ENCODE measurements around the gene CYP46A1. TPM values are rescaled to one million over a fixed set of nuclear protein-coding genes. Genes with fewer than 3 reads are reported as not detected.
"Not testable (repeated sequence)": the region's sequence is repeated elsewhere in the genome, so short reads cannot be mapped to it uniquely, and the experiment has no call there.

The CYP46A1 gene
- total RNA-seq, 2 experiments from 2014 or later = 0.26 to 0.33 TPM

DNA sequence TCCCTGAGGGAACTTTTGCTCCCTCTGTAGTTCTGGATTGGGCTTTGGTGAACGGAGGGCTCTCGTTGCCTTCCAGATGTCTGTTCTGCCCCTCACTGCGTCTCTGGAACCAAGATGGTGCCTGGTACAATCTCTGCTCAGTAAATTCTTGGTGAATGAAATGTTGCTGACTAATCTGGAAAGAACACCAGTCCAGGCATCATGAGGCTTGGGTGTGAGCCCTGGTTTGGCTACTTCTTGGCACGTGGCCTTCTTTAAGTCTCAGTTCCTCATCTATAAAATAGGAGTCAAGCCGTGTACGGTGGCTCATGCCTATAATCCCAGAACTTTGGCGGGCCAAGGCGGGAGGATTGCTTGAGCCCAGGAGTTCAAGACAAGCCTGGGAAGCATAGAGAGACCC is 34.9 kb upstream of the CYP46A1 start:
- no peak overlapping the region for H3K27ac Mint-ChIP-seq
- H3K9me3 Mint-ChIP-seq = no peaks in the 10 kb centered on the region
- no peak overlapping the region for H3K4me3 Mint-ChIP-seq
- POLR2A ChIA-PET = no interaction called here
- no peak for ATAC-seq (ENCODE audit: low read depth)
- H3K4me1 Mint-ChIP-seq = peaks cover under 1% of the 10 kb centered on the region
- no peak for DNase-seq
- H3K36me3 Mint-ChIP-seq = no peaks in the 10 kb centered on the region
- H3K27me3 Mint-ChIP-seq = peaks cover 17% of the 10 kb centered on the region

GRCh38 chr14:99649643-99650042 is 34.5 kb upstream of the CYP46A1 start:
- Mint-ChIP-seq H3K4me1 (no peaks in the 10 kb centered on the region), H3K36me3 (no peaks in the 10 kb centered on the region), H3K4me3 (no peak overlapping the region), H3K27me3 (peaks cover 17% of the 10 kb centered on the region), H3K9me3 (no peaks in the 10 kb centered on the region), H3K27ac (no peak overlapping the region)
- POLR2A ChIA-PET = no interaction called here
- no peak for ATAC-seq (ENCODE audit: low read depth)
- no peak for DNase-seq

DNA sequence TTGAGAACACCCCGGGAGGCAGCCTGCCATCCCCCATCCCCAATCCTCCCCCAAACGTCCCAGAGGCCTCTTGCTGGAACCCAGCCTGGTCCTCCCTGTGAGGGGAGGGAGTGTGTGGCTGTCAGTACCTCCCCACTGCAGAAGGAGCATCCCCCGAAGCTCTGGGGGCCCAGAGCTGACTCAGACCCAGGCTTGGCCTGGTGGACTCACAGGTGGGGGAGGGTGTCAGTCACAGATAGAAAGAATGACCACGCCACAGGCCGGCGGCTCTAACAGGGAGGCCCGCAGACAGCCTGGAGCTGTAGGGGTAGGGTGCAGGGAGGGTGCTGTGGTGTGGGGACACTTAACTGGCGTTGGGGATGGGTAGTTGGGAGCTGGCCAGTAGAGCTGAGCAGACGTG is 33.9 kb upstream of the CYP46A1 start:
- H3K27me3 Mint-ChIP-seq = peaks cover 17% of the 10 kb centered on the region
- POLR2A ChIA-PET = no interaction called here
- no peak overlapping the region for H3K27ac Mint-ChIP-seq
- H3K9me3 Mint-ChIP-seq = no peaks in the 10 kb centered on the region
- DNase-seq (no peak), ATAC-seq (ENCODE audit: low read depth) (no peak)
- no peaks in the 10 kb centered on the region for H3K36me3 Mint-ChIP-seq
- no peak overlapping the region for H3K4me3 Mint-ChIP-seq
- H3K4me1 Mint-ChIP-seq = no peaks in the 10 kb centered on the region

DNA sequence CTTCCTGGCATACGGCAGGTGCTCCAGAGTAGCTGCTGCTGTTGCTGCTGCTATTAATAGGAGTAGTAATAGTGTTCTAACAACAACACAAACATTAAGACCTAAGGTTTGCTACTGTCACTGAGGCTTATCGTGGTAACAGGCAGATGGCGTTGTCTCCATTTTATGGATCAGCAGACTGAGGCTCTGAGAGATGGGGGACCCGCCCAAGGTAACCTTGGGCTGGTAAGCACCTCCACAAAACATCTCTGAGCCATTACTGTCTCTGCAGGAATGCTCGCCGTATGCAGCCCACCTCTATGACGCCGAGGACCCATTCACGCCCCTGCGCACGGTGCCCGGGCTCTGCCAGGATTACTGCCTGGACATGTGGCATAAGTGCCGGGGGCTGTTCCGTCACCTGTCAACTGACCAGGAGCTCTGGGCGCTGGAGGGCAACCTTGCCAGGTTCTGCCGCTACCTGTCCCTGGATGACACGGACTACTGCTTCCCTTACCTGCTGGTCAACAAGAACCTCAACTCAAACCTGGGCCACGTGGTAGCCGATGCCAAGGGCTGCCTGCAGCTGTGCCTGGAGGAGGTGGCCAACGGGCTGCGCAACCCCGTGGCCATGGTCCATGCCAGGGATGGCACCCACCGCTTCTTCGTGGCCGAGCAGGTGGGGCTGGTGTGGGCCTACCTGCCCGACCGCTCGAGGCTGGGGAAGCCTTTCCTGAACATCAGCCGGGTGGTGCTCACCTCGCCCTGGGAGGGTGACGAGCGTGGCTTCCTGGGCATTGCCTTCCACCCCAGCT is 31.9 kb upstream of the CYP46A1 start:
- DNase-seq (no peak), ATAC-seq (ENCODE audit: low read depth) (no peak)
- no peak overlapping the region for H3K27ac Mint-ChIP-seq
- H3K36me3 Mint-ChIP-seq = no peaks in the 10 kb centered on the region
- H3K9me3 Mint-ChIP-seq = no peaks in the 10 kb centered on the region
- no peaks in the 10 kb centered on the region for H3K4me1 Mint-ChIP-seq
- no peak overlapping the region for H3K4me3 Mint-ChIP-seq
- POLR2A ChIA-PET = no interaction called here
- peaks cover 7% of the 10 kb centered on the region for H3K27me3 Mint-ChIP-seq

- ATAC-seq (ENCODE audit: low read depth) = no peak
Measured at GRCh38 chr14:99654235-99654985, 29.7 kb upstream of the CYP46A1 start.

GRCh38 chr14:99655521-99655920 is 28.6 kb upstream of the CYP46A1 start:
- DNase-seq (no peak), ATAC-seq (ENCODE audit: low read depth) (no peak)
- peaks cover 2% of the 10 kb centered on the region for H3K4me1 Mint-ChIP-seq
- no peak overlapping the region for H3K27ac Mint-ChIP-seq
- POLR2A ChIA-PET = no interaction called here
- no peaks in the 10 kb centered on the region for H3K36me3 Mint-ChIP-seq
- no peak overlapping the region for H3K4me3 Mint-ChIP-seq
- peaks cover 25% of the 10 kb centered on the region for H3K27me3 Mint-ChIP-seq
- no peaks in the 10 kb centered on the region for H3K9me3 Mint-ChIP-seq

More at GRCh38 chr14:99654235-99654985, 29.7 kb upstream of the CYP46A1 start:
- Mint-ChIP-seq H3K4me1 (peaks cover 2% of the 10 kb centered on the region), H3K27me3 (peaks cover 19% of the 10 kb centered on the region), H3K4me3 (no peak overlapping the region), H3K36me3 (no peaks in the 10 kb centered on the region), H3K9me3 (no peaks in the 10 kb centered on the region), H3K27ac (no peak overlapping the region)
- POLR2A ChIA-PET = no interaction called here
- no peak for DNase-seq

DNA sequence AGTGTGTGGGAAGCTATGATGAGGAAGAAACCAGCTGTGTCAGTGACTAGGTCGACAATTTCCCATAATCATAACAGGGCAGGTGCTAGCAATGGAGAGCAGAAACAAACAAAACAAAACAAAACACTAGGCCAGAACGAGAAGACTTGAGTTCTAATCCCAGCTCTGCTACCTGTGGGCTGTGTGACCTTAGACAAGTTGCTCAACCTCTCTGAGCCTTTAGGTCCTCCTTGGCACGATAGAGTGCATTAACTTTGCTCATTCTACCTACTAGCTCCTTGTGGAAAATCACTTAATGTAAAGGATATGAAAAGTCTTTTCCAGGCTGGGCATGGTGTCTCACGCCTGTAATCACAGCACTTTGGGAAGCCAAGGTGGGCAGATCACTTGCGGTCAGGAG is 27.9 kb upstream of the CYP46A1 start:
- ATAC-seq (ENCODE audit: low read depth) (no peak), DNase-seq (no peak)
- Mint-ChIP-seq H3K4me3 (no peak overlapping the region), H3K4me1 (peaks cover 2% of the 10 kb centered on the region), H3K9me3 (no peaks in the 10 kb centered on the region), H3K27me3 (peaks cover 32% of the 10 kb centered on the region), H3K27ac (no peak overlapping the region), H3K36me3 (no peaks in the 10 kb centered on the region)
- POLR2A ChIA-PET = no interaction called here

DNA sequence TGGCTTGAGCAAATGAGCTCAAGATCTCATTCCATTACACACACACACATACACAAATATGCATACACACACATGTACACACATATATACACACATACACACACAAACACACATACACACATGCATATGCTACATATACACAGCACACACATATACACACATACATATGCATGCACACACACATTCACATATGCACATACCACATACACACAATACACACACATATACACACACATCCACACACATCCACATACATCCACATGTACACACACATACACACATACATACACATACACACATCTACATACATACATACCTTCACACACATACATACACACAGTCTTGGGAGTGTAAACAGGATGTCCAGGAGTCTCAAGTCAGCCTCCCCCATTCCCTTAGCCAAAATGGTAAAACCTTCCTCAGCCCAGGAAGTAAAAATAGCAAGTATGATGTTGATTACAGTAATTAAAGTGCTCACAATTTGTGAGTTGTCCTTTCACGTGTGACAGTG is 26.4 kb upstream of the CYP46A1 start:
- Mint-ChIP-seq H3K27me3 (peaks cover 39% of the 10 kb centered on the region), H3K4me1 (peaks cover 2% of the 10 kb centered on the region), H3K9me3 (no peaks in the 10 kb centered on the region), H3K27ac (no peak overlapping the region), H3K36me3 (no peaks in the 10 kb centered on the region), H3K4me3 (no peak overlapping the region)
- POLR2A ChIA-PET = no interaction called here
- ATAC-seq (ENCODE audit: low read depth) = no peak
- no peak for DNase-seq

- Mint-ChIP-seq H3K4me3 (no peak overlapping the region), H3K36me3 (no peaks in the 10 kb centered on the region), H3K9me3 (no peaks in the 10 kb centered on the region), H3K27me3 (peaks cover 39% of the 10 kb centered on the region), H3K4me1 (peaks cover 2% of the 10 kb centered on the region), H3K27ac (no peak overlapping the region)
- POLR2A ChIA-PET = no interaction called here
- ATAC-seq (ENCODE audit: low read depth) (no peak), DNase-seq (no peak)
Measured at GRCh38 chr14:99658218-99658845, 25.8 kb upstream of the CYP46A1 start.

DNA sequence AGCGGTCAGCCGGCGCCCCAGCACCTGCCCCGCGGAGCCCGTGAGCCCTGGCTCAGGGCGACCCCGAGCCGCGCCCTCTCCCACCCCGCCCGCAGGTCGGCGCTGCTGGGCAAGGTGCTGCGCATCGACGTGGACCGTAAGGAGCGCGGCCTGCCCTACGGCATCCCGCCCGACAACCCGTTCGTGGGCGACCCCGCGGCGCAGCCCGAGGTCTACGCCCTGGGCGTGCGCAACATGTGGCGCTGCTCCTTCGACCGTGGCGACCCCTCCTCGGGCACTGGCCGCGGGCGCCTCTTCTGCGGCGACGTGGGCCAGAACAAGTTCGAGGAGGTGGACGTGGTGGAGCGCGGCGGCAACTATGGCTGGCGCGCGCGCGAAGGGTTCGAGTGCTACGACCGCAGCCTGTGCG is 24.8 kb upstream of the CYP46A1 start:
- Mint-ChIP-seq H3K4me1 (peaks cover 2% of the 10 kb centered on the region), H3K9me3 (no peaks in the 10 kb centered on the region), H3K4me3 (no peak overlapping the region), H3K27me3 (peaks cover 41% of the 10 kb centered on the region), H3K27ac (no peak overlapping the region), H3K36me3 (no peaks in the 10 kb centered on the region)
- ATAC-seq (ENCODE audit: low read depth) (no peak), DNase-seq (no peak)
- POLR2A ChIA-PET = no interaction called here

DNA sequence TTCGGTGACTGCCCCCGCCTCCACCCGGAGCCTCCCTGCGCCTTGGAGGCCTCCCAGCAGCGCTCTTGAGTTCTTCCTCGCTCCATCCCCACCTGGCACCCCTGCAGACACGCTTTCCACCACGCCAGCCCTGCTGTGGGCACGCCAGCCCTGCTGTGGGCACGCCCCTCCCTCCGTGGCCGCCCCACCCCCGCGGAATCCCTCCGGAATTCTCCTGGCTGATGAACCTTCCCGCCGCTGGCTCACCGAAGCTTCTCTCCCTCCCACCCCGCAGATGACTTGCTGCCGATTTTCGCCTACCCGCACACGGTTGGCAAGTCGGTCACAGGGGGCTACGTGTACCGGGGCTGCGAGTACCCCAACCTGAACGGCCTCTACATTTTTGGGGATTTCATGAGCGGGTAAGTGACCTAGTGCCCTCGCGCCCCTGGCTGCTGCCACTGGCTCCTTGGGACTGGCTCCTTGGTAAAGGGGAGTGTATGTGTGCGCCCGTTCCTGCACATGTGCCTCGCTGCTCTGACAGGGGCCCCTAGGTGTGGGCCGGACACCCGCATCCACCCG is 24.0 kb upstream of the CYP46A1 start:
- H3K9me3 Mint-ChIP-seq = no peaks in the 10 kb centered on the region
- POLR2A ChIA-PET = no interaction called here
- ATAC-seq (ENCODE audit: low read depth) (no peak), DNase-seq (no peak)
- H3K27ac Mint-ChIP-seq = no peak overlapping the region
- H3K4me3 Mint-ChIP-seq = no peak overlapping the region
- peaks cover 41% of the 10 kb centered on the region for H3K27me3 Mint-ChIP-seq
- H3K36me3 Mint-ChIP-seq = no peaks in the 10 kb centered on the region
- H3K4me1 Mint-ChIP-seq = peaks cover 2% of the 10 kb centered on the region

- POLR2A ChIA-PET = no interaction called here
- no peak for DNase-seq
- Mint-ChIP-seq H3K27ac (no peak overlapping the region), H3K36me3 (no peaks in the 10 kb centered on the region), H3K4me1 (peaks cover 2% of the 10 kb centered on the region), H3K27me3 (peaks cover 41% of the 10 kb centered on the region), H3K9me3 (no peaks in the 10 kb centered on the region), H3K4me3 (no peak overlapping the region)
- ATAC-seq (ENCODE audit: low read depth) = no peak
Measured at GRCh38 chr14:99660794-99661193, 23.3 kb upstream of the CYP46A1 start.

GRCh38 chr14:99661206-99661605 is 22.9 kb upstream of the CYP46A1 start:
- H3K4me3 Mint-ChIP-seq; H3K36me3 Mint-ChIP-seq; POLR2A ChIA-PET; DNase-seq; H3K4me1 Mint-ChIP-seq; ATAC-seq (ENCODE audit: low read depth); H3K27ac Mint-ChIP-seq; H3K9me3 Mint-ChIP-seq: not testable (repeated sequence)
- H3K27me3 Mint-ChIP-seq = peaks cover 41% of the 10 kb centered on the region
